ENCODE results near the gene USP33. TPM values are rescaled to one million over a fixed set of nuclear protein-coding genes. Genes with fewer than 3 reads are reported as not detected.
A peak's percentile ranks its signal among the peaks of the same experiment; 100 is the strongest.
"Not testable (repeated sequence)": the region's sequence is repeated elsewhere in the genome, so short reads cannot be mapped to it uniquely, and the experiment has no call there.

Gene USP33
- total and polyA plus RNA-seq, 3 experiments from 2014 or later: 38.9 to 43.1 (median 41.8) TPM

GRCh38 chr1:77725706-77726105 lies 33.9 kb downstream of the USP33 start:
- no peak overlapping the region for H3K27ac Mint-ChIP-seq
- Histone ChIP-seq H3K4me1 (ENCODE audit: insufficient read depth, low read length) (no peaks in the 10 kb centered on the region), H3K27me3 (ENCODE audit: insufficient read depth, low read length, poor library complexity, severe bottlenecking) (no peaks in the 10 kb centered on the region), H3K4me3 (ENCODE audit: low read length) (no peak overlapping the region), H3K9me3 (ENCODE audit: low read length) (no peaks in the 10 kb centered on the region), H3K36me3 (ENCODE audit: insufficient read depth, low read length) (peaks cover 29% of the 10 kb centered on the region), H3K27ac (ENCODE audit: low read depth, low read length) (no peak overlapping the region)
- ChIA-PET CTCF (no interaction called here), POLR2A (no interaction called here)
- H3K4me3 Mint-ChIP-seq: no peak overlapping the region
- no peaks in the 10 kb centered on the region for H3K27me3 Mint-ChIP-seq
- H3K9me3 Mint-ChIP-seq: no peaks in the 10 kb centered on the region
- peaks cover 4 to 87% (median 14%) of the 10 kb centered on the region in 3 donors for H3K36me3 Mint-ChIP-seq
- H3K4me1 Mint-ChIP-seq: no peaks in the 10 kb centered on the region
- DNase-seq: no peak

GRCh38 chr1:77718181-77718580 lies 41.5 kb downstream of the USP33 start:
- no peak overlapping the region for H3K4me3 ChIP-seq (ENCODE audit: low read length)
- Mint-ChIP-seq H3K27ac (no peak overlapping the region), H3K4me3 (no peak overlapping the region), H3K9me3 (no peaks in the 10 kb centered on the region), H3K4me1 (no peaks in the 10 kb centered on the region), H3K36me3 (peaks cover 19 to 83% (median 30%) of the 10 kb centered on the region in 3 donors), H3K27me3 (no peaks in the 10 kb centered on the region)
- DNase-seq: no peak
- H3K27me3 ChIP-seq (ENCODE audit: insufficient read depth, low read length, poor library complexity, severe bottlenecking): no peaks in the 10 kb centered on the region
- H3K27ac ChIP-seq (ENCODE audit: low read depth, low read length): no peak overlapping the region
- ChIA-PET CTCF (no interaction called here), POLR2A (no interaction called here)
- H3K9me3 ChIP-seq (ENCODE audit: low read length): no peaks in the 10 kb centered on the region
- H3K36me3 ChIP-seq (ENCODE audit: insufficient read depth, low read length): peaks cover 42% of the 10 kb centered on the region
- no peaks in the 10 kb centered on the region for H3K4me1 ChIP-seq (ENCODE audit: insufficient read depth, low read length)

DNA sequence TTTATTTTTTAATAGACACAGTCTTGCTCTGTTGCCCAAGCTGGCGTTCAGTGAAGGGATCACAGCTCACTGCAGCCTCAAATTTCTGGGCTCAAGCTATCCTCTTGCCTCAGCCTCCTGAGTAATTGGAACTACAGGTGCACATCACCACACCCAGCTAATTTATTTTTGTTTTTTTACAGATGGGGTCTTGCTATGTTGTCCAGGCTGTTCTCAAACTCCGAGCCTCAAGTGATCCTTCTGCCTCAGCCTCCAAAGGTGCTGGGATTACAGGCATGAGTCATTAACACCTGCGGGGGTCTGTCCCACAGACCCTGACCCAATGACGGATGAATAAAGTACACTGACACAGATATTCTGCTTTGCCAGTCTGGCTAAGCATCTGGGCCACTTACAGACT lies 43.6 kb downstream of the USP33 start:
- Mint-ChIP-seq H3K27me3 (no peaks in the 10 kb centered on the region), H3K36me3 (peaks cover 15 to 79% (median 29%) of the 10 kb centered on the region in 3 donors), H3K9me3 (no peaks in the 10 kb centered on the region), H3K4me1 (no peaks in the 10 kb centered on the region), H3K27ac (no peak overlapping the region), H3K4me3 (no peak overlapping the region)
- ChIA-PET CTCF (no interaction called here), POLR2A (no interaction called here)
- H3K27me3 ChIP-seq (ENCODE audit: insufficient read depth, low read length, poor library complexity, severe bottlenecking): no peaks in the 10 kb centered on the region
- no peak for DNase-seq
- no peak overlapping the region for H3K4me3 ChIP-seq (ENCODE audit: low read length)
- H3K27ac ChIP-seq (ENCODE audit: low read depth, low read length): no peak overlapping the region
- H3K4me1 ChIP-seq (ENCODE audit: insufficient read depth, low read length): no peaks in the 10 kb centered on the region
- H3K9me3 ChIP-seq (ENCODE audit: low read length): no peaks in the 10 kb centered on the region
- H3K36me3 ChIP-seq (ENCODE audit: insufficient read depth, low read length): peaks cover 29% of the 10 kb centered on the region

DNA sequence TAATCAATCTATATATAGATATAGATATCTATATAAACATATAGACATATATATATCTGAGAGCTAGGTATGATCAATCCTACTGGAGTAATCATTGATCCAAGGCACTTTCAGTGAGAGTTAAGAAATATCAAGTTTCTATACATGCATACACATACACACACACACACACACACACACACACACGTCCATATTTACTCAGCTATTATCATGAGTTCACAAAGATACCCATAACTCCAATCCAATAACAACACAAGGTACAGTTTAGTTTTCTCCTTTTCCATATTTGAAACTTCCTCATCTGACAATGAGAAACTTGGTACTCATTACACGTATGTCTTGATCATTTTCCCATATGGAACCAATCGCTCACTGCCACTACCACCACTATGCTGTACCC lies 49.9 kb downstream of the USP33 start:
- POLR2A ChIA-PET: no interaction called here
- H3K36me3 ChIP-seq (ENCODE audit: insufficient read depth, low read length): peaks cover 30% of the 10 kb centered on the region
- H3K27ac Mint-ChIP-seq: peak overlapping the region in 1 of 8 donors; percentile 59

DNA sequence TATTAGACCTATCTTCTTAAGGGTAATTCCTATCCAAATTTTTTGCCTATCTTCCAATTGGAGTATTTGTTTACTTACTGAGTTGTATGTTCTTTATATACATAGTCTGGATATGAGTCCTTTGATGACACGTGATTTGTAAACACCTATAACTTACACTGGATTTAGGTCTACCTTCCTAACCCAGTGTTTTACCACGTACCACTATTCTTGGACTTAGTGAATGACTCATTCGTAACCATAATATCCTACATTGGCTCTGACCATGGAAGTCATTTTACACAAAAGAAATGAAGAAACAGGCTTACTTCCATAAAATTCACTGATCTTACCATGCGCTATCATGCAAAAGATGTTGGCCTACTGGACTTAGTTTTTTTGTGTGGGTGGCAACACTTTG lies 53.3 kb downstream of the USP33 start:
- Histone ChIP-seq H3K4me3 (ENCODE audit: low read length) (no peak overlapping the region), H3K27me3 (ENCODE audit: insufficient read depth, low read length, poor library complexity, severe bottlenecking) (no peaks in the 10 kb centered on the region), H3K27ac (ENCODE audit: low read depth, low read length) (no peak overlapping the region), H3K4me1 (ENCODE audit: insufficient read depth, low read length) (no peaks in the 10 kb centered on the region), H3K36me3 (ENCODE audit: insufficient read depth, low read length) (peaks cover 23% of the 10 kb centered on the region), H3K9me3 (ENCODE audit: low read length) (no peaks in the 10 kb centered on the region)
- H3K4me1 Mint-ChIP-seq: peaks cover 0 to 3% (median 0%) of the 10 kb centered on the region in 3 donors
- H3K4me3 Mint-ChIP-seq: no peak overlapping the region
- no peaks in the 10 kb centered on the region for H3K9me3 Mint-ChIP-seq
- peaks cover 4 to 49% (median 12%) of the 10 kb centered on the region in 3 donors for H3K36me3 Mint-ChIP-seq
- DNase-seq: no peak
- ChIA-PET POLR2A (no interaction called here), CTCF (no interaction called here)
- peak overlapping the region in 2 of 8 donors; percentile 7 to 18 for H3K27ac Mint-ChIP-seq
- H3K27me3 Mint-ChIP-seq: no peaks in the 10 kb centered on the region

More for the DNA sequence above, 49.9 kb downstream of the USP33 start:
- no peaks in the 10 kb centered on the region for H3K4me1 ChIP-seq (ENCODE audit: insufficient read depth, low read length)
- CTCF ChIA-PET: interaction anchor here (1.2 kb wide), 1 partner anchor 26 kb away, joined by 3 read pairs; no protein-coding TSS in a partner anchor
- peaks cover 0 to 1% (median 0%) of the 10 kb centered on the region in 3 donors for H3K4me1 Mint-ChIP-seq
- no peak overlapping the region for H3K27ac ChIP-seq (ENCODE audit: low read depth, low read length)
- no peaks in the 10 kb centered on the region for H3K9me3 ChIP-seq (ENCODE audit: low read length)
- no peaks in the 10 kb centered on the region for H3K27me3 ChIP-seq (ENCODE audit: insufficient read depth, low read length, poor library complexity, severe bottlenecking)
- no peaks in the 10 kb centered on the region for H3K27me3 Mint-ChIP-seq
- no peaks in the 10 kb centered on the region for H3K9me3 Mint-ChIP-seq
- peaks cover 14 to 75% (median 28%) of the 10 kb centered on the region in 3 donors for H3K36me3 Mint-ChIP-seq
- no peak overlapping the region for H3K4me3 Mint-ChIP-seq
- no peak for DNase-seq
- no peak overlapping the region for H3K4me3 ChIP-seq (ENCODE audit: low read length)

DNA sequence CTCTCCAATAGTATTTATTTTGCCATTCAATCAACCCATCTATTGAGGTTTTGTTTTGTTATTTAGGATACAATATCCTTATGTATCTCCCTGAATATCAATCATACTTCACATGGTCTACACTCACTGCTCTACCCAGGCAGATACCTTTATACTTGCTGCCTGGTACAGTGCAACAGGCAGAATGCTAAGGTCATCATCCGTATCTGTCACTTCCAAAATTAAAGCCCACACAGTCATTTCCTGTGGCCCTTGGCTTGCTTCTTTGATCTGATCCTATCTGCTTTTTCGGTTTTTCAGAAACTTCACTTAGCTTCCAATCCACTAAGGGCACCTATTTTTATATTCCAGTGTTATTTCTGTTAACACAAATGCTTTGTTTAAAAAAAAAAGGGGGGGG lies 54.9 kb downstream of the USP33 start:
- H3K4me3 Mint-ChIP-seq: no peak overlapping the region
- no peak for DNase-seq
- H3K27me3 Mint-ChIP-seq: no peaks in the 10 kb centered on the region
- H3K9me3 Mint-ChIP-seq: no peaks in the 10 kb centered on the region
- peaks cover 8% of the 10 kb centered on the region for H3K36me3 ChIP-seq (ENCODE audit: insufficient read depth, low read length)
- H3K9me3 ChIP-seq (ENCODE audit: low read length): no peaks in the 10 kb centered on the region
- no peak overlapping the region for H3K4me3 ChIP-seq (ENCODE audit: low read length)
- H3K27ac ChIP-seq (ENCODE audit: low read depth, low read length): no peak overlapping the region
- no peaks in the 10 kb centered on the region for H3K27me3 ChIP-seq (ENCODE audit: insufficient read depth, low read length, poor library complexity, severe bottlenecking)
- peaks cover 0 to 3% (median 0%) of the 10 kb centered on the region in 3 donors for H3K4me1 Mint-ChIP-seq
- H3K4me1 ChIP-seq (ENCODE audit: insufficient read depth, low read length): no peaks in the 10 kb centered on the region
- CTCF ChIA-PET: no interaction called here
- POLR2A ChIA-PET: interaction anchor here (0.6 kb wide), 1 partner anchor 26 kb away, joined by 9 read pairs; no protein-coding TSS in a partner anchor
- H3K36me3 Mint-ChIP-seq: peaks cover 7 to 40% (median 9%) of the 10 kb centered on the region in 3 donors
- H3K27ac Mint-ChIP-seq: peak overlapping the region in 2 of 8 donors; percentile 9 to 32

- DNase-seq; H3K27me3 Mint-ChIP-seq; H3K4me1 Mint-ChIP-seq; H3K9me3 ChIP-seq (ENCODE audit: low read length); H3K27me3 ChIP-seq (ENCODE audit: insufficient read depth, low read length, poor library complexity, severe bottlenecking); CTCF ChIA-PET; POLR2A ChIA-PET; H3K4me3 Mint-ChIP-seq; H3K4me1 ChIP-seq (ENCODE audit: insufficient read depth, low read length); H3K4me3 ChIP-seq (ENCODE audit: low read length); H3K36me3 ChIP-seq (ENCODE audit: insufficient read depth, low read length); H3K9me3 Mint-ChIP-seq; H3K27ac ChIP-seq (ENCODE audit: low read depth, low read length): not testable (repeated sequence)
- peaks cover 6 to 38% (median 16%) of the 10 kb centered on the region in 3 donors for H3K36me3 Mint-ChIP-seq
- H3K27ac Mint-ChIP-seq: peak overlapping the region in 1 of 8 donors; percentile 35
Observed at GRCh38 chr1:77699673-77700072, 60.0 kb downstream of the USP33 start.

DNA sequence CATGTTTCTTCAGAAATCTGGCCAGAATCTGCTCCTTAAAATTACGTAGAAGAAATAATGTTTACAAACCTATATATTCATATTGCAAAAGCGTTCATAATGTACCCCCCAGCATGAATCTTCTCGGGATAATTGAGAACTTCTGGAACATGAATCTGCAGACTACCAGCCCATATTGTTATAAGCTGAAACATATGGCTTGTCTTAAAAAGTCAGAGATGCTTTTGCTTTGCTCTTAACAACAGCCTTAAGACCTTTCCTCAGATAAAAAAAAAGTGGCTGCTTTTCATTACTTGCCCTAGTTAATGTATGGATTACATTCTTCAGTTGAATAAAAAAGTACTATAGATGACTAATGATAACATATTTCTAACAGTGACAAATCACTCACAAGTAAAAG lies 62.2 kb downstream of the USP33 start:
- peaks cover 9 to 48% (median 18%) of the 10 kb centered on the region in 3 donors for H3K36me3 Mint-ChIP-seq
- no peak overlapping the region for H3K27ac Mint-ChIP-seq

More for the DNA sequence above, 62.2 kb downstream of the USP33 start:
- no peaks in the 10 kb centered on the region for H3K4me1 ChIP-seq (ENCODE audit: insufficient read depth, low read length)
- H3K4me3 ChIP-seq (ENCODE audit: low read length): no peak overlapping the region
- no peak overlapping the region for H3K27ac ChIP-seq (ENCODE audit: low read depth, low read length)
- Mint-ChIP-seq H3K9me3 (no peaks in the 10 kb centered on the region), H3K27me3 (no peaks in the 10 kb centered on the region), H3K4me1 (no peaks in the 10 kb centered on the region), H3K4me3 (no peak overlapping the region)
- no peak for DNase-seq
- H3K36me3 ChIP-seq (ENCODE audit: insufficient read depth, low read length): no peaks in the 10 kb centered on the region
- no peaks in the 10 kb centered on the region for H3K9me3 ChIP-seq (ENCODE audit: low read length)
- no peaks in the 10 kb centered on the region for H3K27me3 ChIP-seq (ENCODE audit: insufficient read depth, low read length, poor library complexity, severe bottlenecking)
- ChIA-PET POLR2A (interaction anchor here (0.7 kb wide), 1 partner anchor 15 kb away, joined by 3 read pairs; the partner anchor contains the start of gene ZZZ3), CTCF (no interaction called here)

All from CD8-positive, alpha-beta memory T cell (primary cell).